Measurements from ENCODE around the gene ADCY3.

- TF ChIP-seq CTCF (IDR thresholded peaks at IDR 0.05) (no peak), POLR2A (IDR thresholded peaks at IDR 0.05) (no peak)
Observed at GRCh38 chr2:24919506-24920097, 435 bp downstream of the ADCY3 start.
